K562 (cell line): ENCODE measurements around the gene KLK6. TPM values are rescaled to one million over a fixed set of nuclear protein-coding genes. Genes with fewer than 3 reads are reported as not detected.

Experiments
- ATAC-seq: fragments of 200-7000 bp; cut with Tn5 transposase; 3 replicates; pipeline ENCODE4 v1.9.1; 2020; ENCODE audit warnings: moderate library complexity
- BruUV-seq: library from RNA; stranded (reverse); fragments of 400-500 nt; replicated peaks from 2 replicates; lab custom pipeline; 2021; lab: Mats Ljungman, UMichigan
- CTCF ChIA-PET: fragments of 300-600 bp; formaldehyde crosslinking; extraction: SDS; loops from one replicate; lab custom pipeline; 2021; ENCODE audit warnings: low intra/inter-chr PET ratio; lab: Yijun Ruan, JAX
- POLR2A ChIA-PET: fragments of 300-600, 350-650 bp; sonication (Branson Sonifier 250); formaldehyde crosslinking; extraction: SDS; loops from one replicate; lab custom pipeline; 2021; ENCODE audit warnings: antibody characterized with exemption, inconsistent platforms; lab: Yijun Ruan, JAX
- DNase-seq, 4 experiments: peaks; one replicate each; pipeline versions ENCODE4 v3.0.0 to v3.0.0-alpha.2; 2011 to 2018; ENCODE audit warnings: low spot score in 3 of 4, mixed read lengths in 3 of 4; ENCODE audit errors: extremely low read depth in 1 of 4
- FAIRE-seq: peaks from 2 replicates; lab custom pipeline; 2011; peaks lifted over from hg19 to GRCh38; lab: Jason Lieb, UNC
- H2AFZ ChIP-seq: 2 replicates; pipeline ENCODE4 v1.6.0; 2011; ENCODE audit warnings: low read depth, low read length, control low read depth, inconsistent platforms
- H3K27ac ChIP-seq: fragments of 200-600 bp; 3 replicates; pipeline ENCODE4 v1.8.0; 2011; ENCODE audit warnings: low read depth, mild to moderate bottlenecking, control low read depth, inconsistent platforms, low read length, moderate library complexity, mixed read lengths; ENCODE audit errors: extremely low read depth
- H3K27me3 ChIP-seq, 2 experiments: fragments of 300-600 bp in 1 of 2; 2 replicates in 1 of 2; 3 replicates in 1 of 2; pipeline versions ENCODE4 v1.6.0 to v1.8.0; 2011; ENCODE audit warnings: inconsistent platforms in 2 of 2, low read length in 2 of 2, mild to moderate bottlenecking in 1 of 2, mixed read lengths in 1 of 2, moderate library complexity in 1 of 2; ENCODE audit not compliant: control insufficient read depth in 2 of 2, insufficient read depth in 2 of 2
- H3K36me3 ChIP-seq: fragments of 300-600 bp; 3 replicates; pipeline ENCODE4 v1.8.0; 2011; ENCODE audit warnings: mild to moderate bottlenecking, low read length, inconsistent platforms; ENCODE audit not compliant: control insufficient read depth, insufficient read depth
- H3K4me1 ChIP-seq, 2 experiments: fragments of 200-600 bp in 1 of 2; replicated peaks in 1 of 2; 2 replicates in 1 of 2; 3 replicates in 1 of 2; pipeline versions ENCODE4 v1.5.1 to v1.8.0; 2011; ENCODE audit warnings: inconsistent platforms in 2 of 2, low read length in 2 of 2, mild to moderate bottlenecking in 1 of 2, mixed read lengths in 1 of 2, moderate library complexity in 1 of 2; ENCODE audit not compliant: control insufficient read depth in 2 of 2, insufficient read depth in 2 of 2
- H3K4me2 ChIP-seq: 2 replicates; pipeline ENCODE4 v1.6.1; 2011; ENCODE audit warnings: low read length, control low read depth, inconsistent platforms, mixed read lengths; ENCODE audit not compliant: insufficient read depth
- H3K4me3 ChIP-seq: fragments of 200-600 bp; sonication (generic), shearing (Covaris generic); 2 replicates; pipeline ENCODE4 v1.5.1; 2016; ENCODE audit warnings: control low read depth, inconsistent platforms
- H3K79me2 ChIP-seq: fragments of 200-600 bp; 3 replicates; pipeline ENCODE4 v1.8.0; 2011; ENCODE audit warnings: low read length, inconsistent platforms; ENCODE audit not compliant: control insufficient read depth, insufficient read depth
- H3K9ac ChIP-seq, 2 experiments: 2 replicates each; pipeline versions ENCODE4 v1.6.0 to v1.6.1; 2011; ENCODE audit warnings: low read depth in 2 of 2, low read length in 2 of 2, control low read depth in 1 of 2, inconsistent platforms in 1 of 2, mild to moderate bottlenecking in 1 of 2, mixed read lengths in 1 of 2; ENCODE audit not compliant: insufficient read depth in 1 of 2
- H3K9me1 ChIP-seq: one replicate; pipeline ENCODE4 v1.6.0; 2011; ENCODE audit warnings: inconsistent platforms, mild to moderate bottlenecking, low read length, moderate library complexity; ENCODE audit not compliant: control insufficient read depth, insufficient read depth
- H3K9me3 ChIP-seq: replicated peaks from 2 replicates; pipeline ENCODE4 v1.5.1; 2011; ENCODE audit warnings: low read depth, low read length, inconsistent platforms; ENCODE audit not compliant: control insufficient read depth, insufficient read depth
- H4K20me1 ChIP-seq: replicated peaks from 2 replicates; pipeline ENCODE4 v1.6.1; 2011; ENCODE audit warnings: low read length, inconsistent platforms, mixed read lengths; ENCODE audit not compliant: control insufficient read depth, insufficient read depth
- NRF1 ChIP-seq, 2 experiments: fragments of 450-650 bp; IDR thresholded peaks in 1 of 2; conservative IDR thresholded peaks in 1 of 2; 2 replicates each; pipeline ENCODE4 v1.6.1; 2014; ENCODE audit warnings: mild to moderate bottlenecking in 2 of 2
- REST ChIP-seq, 2 experiments: fragments of 450-650 bp; formaldehyde crosslinking in 1 of 2; IDR thresholded peaks; 2 replicates each; pipeline versions ENCODE4 v1.4.0 to v1.6.1; 2014 to 2020; ENCODE audit warnings: mild to moderate bottlenecking in 2 of 2, borderline replicate concordance in 1 of 2, low read depth in 1 of 2
- ZNF512 ChIP-seq: IDR thresholded peaks from 2 replicates; pipeline ENCODE4 v1.6.1; 2016; ENCODE audit warnings: missing genetic modification characterization, missing compliant biosample characterization
- WGBS: fragments of 100-300 bp; shearing (Covaris generic); methylation state at CpG from one replicate; pipeline ENCODE4 v1.1.6; 2016; ENCODE audit warnings: low coverage, mixed read lengths; ENCODE audit not compliant: insufficient coverage; ENCODE audit errors: missing lambda C conversion rate; 5-methylcytosine and 5-hydroxymethylcytosine counted together
- in situ Hi-C: fragments of 300-500 bp; cut with MboI; formaldehyde crosslinking; loops from 4 replicates; pipeline ENCODE4 v1.15.0; 2018; ENCODE audit warnings: inconsistent platforms, mixed read lengths
- intact Hi-C: fragments of 100-400 bp; cut with micrococcal nuclease; formaldehyde crosslinking; loops from 2 replicates; pipeline ENCODE4 v1.14.2; 2022
- polyA plus RNA-seq, 8 experiments: library from polyadenylated mRNA; depleted of rRNA in 4 of 8; stranded (reverse) in 5 of 8; unstranded in 3 of 8; fragments of >200 nt; fragmentation: Nextera tagmentation in 2 of 8; fragmentation: Illumina TruSeq in 1 of 8; extraction: Ambion mirVana in 2 of 8; extraction: Trizol in 1 of 8; gene quantifications; 2 replicates each; pipeline versions ENCODE4 v1.2.1 to v1.2.3, GENCODE V29; 2011 to 2014; ENCODE audit warnings: inconsistent platforms in 1 of 8, missing spikeins in 1 of 8
- total RNA-seq, 7 experiments: library from RNA; depleted of rRNA in 6 of 7; stranded (reverse); fragments of >200 nt in 6 of 7; fragmentation: Illumina TruSeq in 2 of 7; extraction: Trizol in 2 of 7; gene quantifications; 2 replicates each; pipeline versions ENCODE4 v1.2.1 to v1.2.3, GENCODE V29; 2011 to 2021; ENCODE audit warnings: low replicate concordance in 1 of 7

Gene KLK6
- total and polyA plus RNA-seq, 9 of the 15 experiments (the other 6 are each of a cell fraction or from before 2014, with no cell fraction given) = not detected

GRCh38 chr19:50926144-50926543 lies 43.2 kb downstream of the KLK6 start:
- POLR2A ChIA-PET = interaction anchor here (1.0 kb wide), 1 partner anchor 250 kb away, joined by 3 read pairs; no protein-coding TSS in a partner anchor
- intact Hi-C loops = no loop called here
- Histone ChIP-seq H3K4me3 (no peak overlapping the region), H3K9me1 (no peaks in the 10 kb centered on the region), H3K79me2 (no peaks in the 10 kb centered on the region), H3K9me3 (no peaks in the 10 kb centered on the region), H3K27me3 (peaks cover 5 to 20% of the 10 kb centered on the region in 2 experiments; a peak in 3 of 5 replicates), H3K4me2 (no peak overlapping the region), H3K36me3 (no peaks in the 10 kb centered on the region), H3K27ac (no peak overlapping the region), H3K9ac (no peak overlapping the region), H3K4me1 (no peaks in the 10 kb centered on the region), H4K20me1 (peaks cover 12% of the 10 kb centered on the region; the same call in 1 of the 2 replicates), H2AFZ (no peak overlapping the region)
- DNase-seq = no peak
- 32% methylated on average over 11 of the region's 11 CpGs for WGBS
- BruUV-seq = no TSS peak
- CTCF ChIA-PET = no interaction called here
- in situ Hi-C loops = loop anchor here (5.0 kb wide), 1 partner anchor 166 kb away; no protein-coding TSS in a partner anchor
- FAIRE-seq = no peak
- TF ChIP-seq NRF1 (conservative IDR thresholded peaks at IDR 0.05 in 1 of 2, IDR thresholded peaks at IDR 0.05 in 1 of 2) (0 out of 4 replicates have a peak, but pooled peaks of 1 of the 2 experiments have one; percentile 16), REST (IDR thresholded peaks at IDR 0.05; ENCODE audit: borderline replicate concordance) (peak; percentile 30; the same call in 1 of the 2 replicates), REST (CRISPR knock-in tag; IDR thresholded peaks at IDR 0.05; ENCODE audit: low read depth) (no peak), ZNF512 (tag) (no peak)
- ATAC-seq = no peak
